DMS79 (cell line): ENCODE measurements around the gene ACAD9.

ENCODE experiments used
- DNase-seq: peaks from one replicate; lab custom pipeline; 2025; lab: John Stamatoyannopoulos, UW

Gene ACAD9

GRCh38 chr3:128935922-128936321, 56.5 kb downstream of the ACAD9 start:
- no peak for DNase-seq

- DNase-seq = no peak
These were observed 56.9 kb downstream of the ACAD9 start for GRCh38 chr3:128936341-128936740.

GRCh38 chr3:128940252-128940651, 60.8 kb downstream of the ACAD9 start:
- DNase-seq = no peak

- DNase-seq = no peak
These were observed 62.9 kb downstream of the ACAD9 start for GRCh38 chr3:128942161-128942952.

- DNase-seq = no peak
These were observed 65.8 kb downstream of the ACAD9 start for GRCh38 chr3:128945041-128945877.

- DNase-seq = no peak
These were observed 66.4 kb downstream of the ACAD9 start for GRCh38 chr3:128945878-128946175.

- DNase-seq = no peak
These were observed 67.0 kb downstream of the ACAD9 start for GRCh38 chr3:128946411-128946810.

- no peak for DNase-seq
These were observed 69.7 kb downstream of the ACAD9 start for GRCh38 chr3:128949158-128949557.

- no peak for DNase-seq
These were observed 71.0 kb downstream of the ACAD9 start for GRCh38 chr3:128950223-128950938.

GRCh38 chr3:128956440-128956839, 77.0 kb downstream of the ACAD9 start:
- DNase-seq = no peak
